HG03575 (cell line): ENCODE data around the gene STMN1.

Experiments
- ATAC-seq: cut with Tn5 transposase; IDR thresholded peaks from one replicate; pipeline ENCODE4 v1.9.1; 2021; ENCODE audit not compliant: unreplicated experiment, insufficient number of reproducible peaks, low FRiP score; ENCODE audit errors: extremely low read depth

The STMN1 gene

DNA sequence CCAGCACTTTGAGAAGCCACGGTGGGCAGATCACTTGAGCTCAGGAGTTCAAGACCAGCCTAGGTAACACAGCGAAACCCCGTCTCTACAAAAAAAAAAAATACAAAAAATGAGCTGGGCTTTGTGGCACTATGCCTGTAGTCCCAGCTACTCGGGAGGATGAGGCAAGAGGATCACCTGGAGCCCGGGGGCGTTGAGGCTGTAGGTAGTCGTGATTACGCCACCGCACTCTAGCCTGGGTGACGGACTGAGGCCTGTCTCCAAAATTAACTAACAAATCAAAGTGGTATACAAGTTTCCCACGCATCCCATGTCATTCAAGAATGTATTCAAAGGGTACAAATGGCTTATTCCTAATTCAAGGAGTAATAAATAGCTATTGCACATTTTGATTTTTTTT, 49.4 kb downstream of the STMN1 start:
- no peak for ATAC-seq

DNA sequence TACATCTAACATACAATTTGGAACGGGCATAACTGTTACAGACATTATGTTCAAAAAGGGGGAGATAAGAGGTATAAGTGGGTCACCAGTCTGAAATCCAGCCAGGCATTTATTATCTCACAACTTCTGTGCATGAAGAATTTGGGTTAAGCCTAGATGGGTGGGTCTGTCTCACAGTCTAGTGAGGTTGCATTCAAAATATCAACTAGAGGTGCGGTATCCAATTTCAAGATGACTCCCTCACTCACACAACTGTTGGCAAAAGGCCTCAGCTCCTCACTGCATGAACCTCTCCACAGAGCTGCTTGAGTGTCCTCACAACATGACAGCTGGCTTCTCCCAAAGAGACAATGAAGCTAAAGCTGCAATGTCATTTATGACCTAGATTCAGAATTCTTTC, 51.7 kb downstream of the STMN1 start:
- ATAC-seq, result no peak
